B cell (primary cell): ENCODE results near the gene ERC1.

Experiments used
- CTCF ChIP-seq: fragments of 200-600 bp; IDR thresholded peaks from one replicate; pipeline ENCODE4 v1.8.0; 2022; ENCODE audit warnings: antibody characterized with exemption, mild to moderate bottlenecking
- EZH2 ChIP-seq: IDR thresholded peaks from 2 replicates; pipeline ENCODE4 v1.6.1; 2012; ENCODE audit warnings: borderline replicate concordance, low read depth, mild to moderate bottlenecking, moderate library complexity, low read length; ENCODE audit not compliant: insufficient read depth, poor library complexity, severe bottlenecking

GRCh38 chr12:988646-989045 lies 2.4 kb upstream of the ERC1 start:
- TF ChIP-seq CTCF (no peak), EZH2 (no peak)
